Esophagus muscularis mucosa (tissue), 4 donors: Measurements from ENCODE around the gene PCNX2.

ENCODE experiments used
- CTCF ChIP-seq, 3 experiments: fragments of 200-600 bp in 2 of 3; fragments of 450-650 bp in 1 of 3; sonication (generic) in 2 of 3; IDR thresholded peaks; one replicate each; pipeline ENCODE4 v1.5.1; 2017 to 2019; ENCODE audit warnings: antibody characterized with exemption in 3 of 3, mild to moderate bottlenecking in 2 of 3, moderate library complexity in 1 of 3
- EP300 ChIP-seq: sonication (generic); formaldehyde crosslinking; IDR thresholded peaks from one replicate; pipeline ENCODE4 v1.6.1; 2017; ENCODE audit warnings: antibody characterized with exemption
- POLR2A ChIP-seq: fragments of 450-650 bp; IDR thresholded peaks from one replicate; pipeline ENCODE4 v1.6.1; 2017; ENCODE audit warnings: antibody characterized with exemption, moderate library complexity, mild to moderate bottlenecking, low read depth
- POLR2AphosphoS5 ChIP-seq, 2 donors: sonication (generic); formaldehyde crosslinking; IDR thresholded peaks; one replicate each; pipeline ENCODE4 v1.6.1; 2017; ENCODE audit warnings: antibody characterized with exemption in 2 of 2

GRCh38 chr1:232999956-233000625 lies 295.4 kb downstream of the PCNX2 start:
- TF ChIP-seq POLR2AphosphoS5 (IDR thresholded peaks at IDR 0.05) (no peak), CTCF (IDR thresholded peaks at IDR 0.05) (no peak), POLR2A (no peak), EP300 (no peak)
